Caco-2 (cell line): ENCODE measurements around the gene MBD3L2. TPM values are rescaled to one million over a fixed set of nuclear protein-coding genes. Genes with fewer than 3 reads are reported as not detected.
"Not testable (repeated sequence)": the region's sequence is repeated elsewhere in the genome, so short reads cannot be mapped to it uniquely, and the experiment has no call there.

Source experiments
- BruUV-seq: library from RNA; stranded (reverse); fragments of 400-500 nt; replicated peaks from 2 replicates; lab custom pipeline; 2021; lab: Mats Ljungman, UMichigan
- CTCF ChIA-PET: fragments of 300-600 bp; sonication (Branson Sonifier 250); formaldehyde crosslinking; loops from one replicate; lab custom pipeline; 2022; ENCODE audit warnings: antibody characterized with exemption; lab: Charles Lee
- POLR2A ChIA-PET: fragments of 300-600 bp; sonication (Branson Sonifier 250); formaldehyde crosslinking; loops from one replicate; lab custom pipeline; 2022; ENCODE audit warnings: antibody characterized with exemption; lab: Charles Lee
- DNase-seq, 2 experiments: peaks; one replicate each; pipeline versions ENCODE4 v3.0.0 to v3.0.0-alpha.2; 2020 to 2022
- H3K27me3 ChIP-seq: replicated peaks from 2 replicates; pipeline ENCODE4 v1.6.0; 2011; ENCODE audit warnings: low read length; ENCODE audit not compliant: control insufficient read depth, insufficient read depth
- H3K36me3 ChIP-seq: 2 replicates; pipeline ENCODE4 v1.5.1; 2011; ENCODE audit warnings: low read length; ENCODE audit not compliant: control insufficient read depth, insufficient read depth
- H3K4me1 ChIP-seq: fragments of 250-450 bp; sonication (Bioruptor Pico); 2 replicates; pipeline ENCODE4 v1.5.1; 2020; ENCODE audit warnings: mild to moderate bottlenecking
- H3K4me3 ChIP-seq: 2 replicates; pipeline ENCODE4 v1.5.1; 2011; ENCODE audit warnings: low read depth, mild to moderate bottlenecking, control low read depth, low read length
- H3K9me3 ChIP-seq: fragments of 250-450 bp; sonication (Bioruptor Pico); 2 replicates; pipeline ENCODE4 v1.5.1; 2020; ENCODE audit warnings: mild to moderate bottlenecking, moderate library complexity
- H3K27ac Mint-ChIP-seq: one replicate; pipeline ENCODE4 v1.8.0; 2022; ENCODE audit warnings: mixed read lengths; ENCODE audit not compliant: unreplicated experiment
- H3K27me3 Mint-ChIP-seq: one replicate; pipeline ENCODE4 v1.8.0; 2022; ENCODE audit warnings: mixed read lengths; ENCODE audit not compliant: insufficient read depth, unreplicated experiment
- H3K36me3 Mint-ChIP-seq: one replicate; pipeline ENCODE4 v1.8.0; 2022; ENCODE audit warnings: mild to moderate bottlenecking, mixed read lengths; ENCODE audit not compliant: insufficient read depth, unreplicated experiment
- H3K4me1 Mint-ChIP-seq: one replicate; pipeline ENCODE4 v1.8.0; 2022; ENCODE audit warnings: low read depth, mixed read lengths; ENCODE audit not compliant: unreplicated experiment
- H3K4me3 Mint-ChIP-seq: one replicate; pipeline ENCODE4 v1.8.0; 2022; ENCODE audit warnings: mild to moderate bottlenecking, moderate library complexity, mixed read lengths; ENCODE audit not compliant: unreplicated experiment
- H3K9me3 Mint-ChIP-seq: one replicate; pipeline ENCODE4 v1.8.0; 2022; ENCODE audit warnings: mixed read lengths; ENCODE audit not compliant: unreplicated experiment
- intact Hi-C: fragments of 100-400 bp; cut with micrococcal nuclease; formaldehyde crosslinking; loops from one replicate; pipeline ENCODE4 v1.10.0; 2022; ENCODE audit not compliant: unreplicated experiment
- total RNA-seq: library from RNA; stranded (reverse); gene quantifications from 2 replicates; pipeline ENCODE4 v1.2.3, GENCODE V29; 2022

MBD3L2 gene
- total RNA-seq, 1 experiment from 2014 or later: not detected

- H3K27me3 ChIP-seq, intact Hi-C loops, H3K27me3 Mint-ChIP-seq, DNase-seq, H3K27ac Mint-ChIP-seq, H3K4me3 ChIP-seq, H3K36me3 ChIP-seq, POLR2A ChIA-PET, BruUV-seq, H3K36me3 Mint-ChIP-seq, H3K9me3 ChIP-seq, H3K9me3 Mint-ChIP-seq, H3K4me3 Mint-ChIP-seq, CTCF ChIA-PET, H3K4me1 Mint-ChIP-seq, H3K4me1 ChIP-seq: not testable (repeated sequence)
Measured at GRCh38 chr19:7051421-7051820, 2.3 kb downstream of the MBD3L2 start.

- H3K27ac Mint-ChIP-seq, CTCF ChIA-PET, H3K27me3 ChIP-seq, H3K9me3 Mint-ChIP-seq, H3K4me1 Mint-ChIP-seq, intact Hi-C loops, BruUV-seq, H3K36me3 Mint-ChIP-seq, H3K9me3 ChIP-seq, H3K36me3 ChIP-seq, H3K4me3 ChIP-seq, H3K4me1 ChIP-seq, H3K4me3 Mint-ChIP-seq, H3K27me3 Mint-ChIP-seq, POLR2A ChIA-PET, DNase-seq: not testable (repeated sequence)
Measured at GRCh38 chr19:7052896-7053295, 3.8 kb downstream of the MBD3L2 start.

- H3K4me3 Mint-ChIP-seq, H3K9me3 Mint-ChIP-seq, H3K4me1 ChIP-seq, BruUV-seq, H3K4me1 Mint-ChIP-seq, CTCF ChIA-PET, intact Hi-C loops, DNase-seq, H3K36me3 Mint-ChIP-seq, H3K9me3 ChIP-seq, H3K27me3 ChIP-seq, H3K27ac Mint-ChIP-seq, H3K27me3 Mint-ChIP-seq, H3K4me3 ChIP-seq, POLR2A ChIA-PET, H3K36me3 ChIP-seq: not testable (repeated sequence)
Measured at GRCh38 chr19:7054635-7055368, 5.7 kb downstream of the MBD3L2 start.

- H3K9me3 Mint-ChIP-seq, H3K36me3 ChIP-seq, H3K4me3 Mint-ChIP-seq, H3K27ac Mint-ChIP-seq, CTCF ChIA-PET, BruUV-seq, H3K27me3 ChIP-seq, H3K4me1 ChIP-seq, H3K4me1 Mint-ChIP-seq, POLR2A ChIA-PET, intact Hi-C loops, H3K27me3 Mint-ChIP-seq, H3K9me3 ChIP-seq, H3K4me3 ChIP-seq, H3K36me3 Mint-ChIP-seq, DNase-seq: not testable (repeated sequence)
Measured at GRCh38 chr19:7055679-7056078, 6.6 kb downstream of the MBD3L2 start.

GRCh38 chr19:7056371-7056770, 7.2 kb downstream of the MBD3L2 start:
- H3K4me3 Mint-ChIP-seq, H3K9me3 Mint-ChIP-seq, H3K36me3 Mint-ChIP-seq, DNase-seq, POLR2A ChIA-PET, H3K36me3 ChIP-seq, H3K4me1 ChIP-seq, H3K27me3 ChIP-seq, H3K9me3 ChIP-seq, intact Hi-C loops, H3K27ac Mint-ChIP-seq, BruUV-seq, H3K4me1 Mint-ChIP-seq, H3K4me3 ChIP-seq, CTCF ChIA-PET, H3K27me3 Mint-ChIP-seq: not testable (repeated sequence)

- H3K9me3 ChIP-seq, H3K4me1 ChIP-seq, H3K27me3 Mint-ChIP-seq, DNase-seq, H3K36me3 Mint-ChIP-seq, H3K4me3 Mint-ChIP-seq, H3K27me3 ChIP-seq, H3K4me3 ChIP-seq, H3K27ac Mint-ChIP-seq, H3K36me3 ChIP-seq, H3K4me1 Mint-ChIP-seq, CTCF ChIA-PET, intact Hi-C loops, BruUV-seq, POLR2A ChIA-PET, H3K9me3 Mint-ChIP-seq: not testable (repeated sequence)
Measured at GRCh38 chr19:7058576-7058975, 9.5 kb downstream of the MBD3L2 start, which contains the start of gene MBD3L3. MBD3L3 (minus strand) TSS chr19:7058676; CDS start chr19:7058605, 71 bp downstream.

- DNase-seq, H3K9me3 ChIP-seq, H3K27me3 Mint-ChIP-seq, H3K4me1 ChIP-seq, BruUV-seq, H3K36me3 Mint-ChIP-seq, H3K4me3 ChIP-seq, H3K4me3 Mint-ChIP-seq, H3K36me3 ChIP-seq, H3K27ac Mint-ChIP-seq, H3K9me3 Mint-ChIP-seq, intact Hi-C loops, H3K27me3 ChIP-seq, CTCF ChIA-PET, H3K4me1 Mint-ChIP-seq, POLR2A ChIA-PET: not testable (repeated sequence)
Measured at GRCh38 chr19:7059977-7060376, 10.9 kb downstream of the MBD3L2 start.
